HG03439 (cell line): Measurements from ENCODE around the gene ADA.
"Not testable (repeated sequence)": the region's sequence is repeated elsewhere in the genome, so short reads cannot be mapped to it uniquely, and the experiment has no call there.

Experiments used
- ATAC-seq: cut with Tn5 transposase; IDR thresholded peaks from one replicate; pipeline ENCODE4 v1.9.1; 2021; ENCODE audit warnings: mild to moderate bottlenecking, moderate library complexity; ENCODE audit not compliant: unreplicated experiment

ADA gene

GRCh38 chr20:44601236-44601671 is 50.2 kb downstream of the ADA start:
- ATAC-seq = no peak

DNA sequence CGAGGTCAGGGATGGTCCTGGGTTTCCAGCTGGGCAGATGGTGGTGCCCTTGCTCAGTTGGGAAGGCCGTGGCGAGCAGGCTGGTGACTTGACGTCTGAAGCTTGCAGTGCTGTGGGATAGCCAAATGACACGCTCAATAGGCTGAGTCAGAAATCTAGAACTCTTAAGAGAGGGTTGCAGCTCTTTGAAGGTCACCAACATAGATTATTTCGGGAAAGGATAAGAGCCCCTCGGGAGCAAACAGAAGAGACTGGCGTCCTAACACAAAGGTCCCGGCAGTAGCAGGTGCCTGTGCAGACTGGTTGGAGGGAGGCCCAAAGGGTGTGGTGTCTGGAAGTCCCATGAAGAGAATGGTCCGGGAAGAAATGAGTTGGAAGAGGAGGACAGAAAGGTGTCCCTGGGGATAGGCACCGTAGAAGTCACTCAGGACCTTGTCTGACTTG is 50.7 kb downstream of the ADA start:
- no peak for ATAC-seq

GRCh38 chr20:44600301-44600700 is 51.2 kb downstream of the ADA start:
- ATAC-seq = no peak

DNA sequence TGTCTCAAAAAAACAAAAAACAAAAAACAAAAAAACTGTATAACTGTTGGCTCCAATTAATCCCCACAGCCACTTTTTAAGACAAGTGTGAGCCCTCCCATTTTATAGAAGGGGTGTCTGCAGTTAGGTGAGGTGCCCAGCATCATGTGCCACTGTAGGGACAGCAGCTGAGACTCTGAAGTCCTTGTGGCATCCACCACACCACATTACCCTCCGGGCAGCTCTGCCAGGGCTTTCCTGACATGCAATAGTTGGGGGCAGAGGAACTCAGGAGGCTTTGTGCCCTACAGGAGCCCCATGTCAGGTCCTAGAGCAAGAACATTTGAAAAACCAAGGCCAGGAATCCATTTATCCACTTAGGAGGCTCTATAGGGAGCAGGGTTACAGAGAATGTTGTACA is 51.8 kb downstream of the ADA start:
- no peak for ATAC-seq

DNA sequence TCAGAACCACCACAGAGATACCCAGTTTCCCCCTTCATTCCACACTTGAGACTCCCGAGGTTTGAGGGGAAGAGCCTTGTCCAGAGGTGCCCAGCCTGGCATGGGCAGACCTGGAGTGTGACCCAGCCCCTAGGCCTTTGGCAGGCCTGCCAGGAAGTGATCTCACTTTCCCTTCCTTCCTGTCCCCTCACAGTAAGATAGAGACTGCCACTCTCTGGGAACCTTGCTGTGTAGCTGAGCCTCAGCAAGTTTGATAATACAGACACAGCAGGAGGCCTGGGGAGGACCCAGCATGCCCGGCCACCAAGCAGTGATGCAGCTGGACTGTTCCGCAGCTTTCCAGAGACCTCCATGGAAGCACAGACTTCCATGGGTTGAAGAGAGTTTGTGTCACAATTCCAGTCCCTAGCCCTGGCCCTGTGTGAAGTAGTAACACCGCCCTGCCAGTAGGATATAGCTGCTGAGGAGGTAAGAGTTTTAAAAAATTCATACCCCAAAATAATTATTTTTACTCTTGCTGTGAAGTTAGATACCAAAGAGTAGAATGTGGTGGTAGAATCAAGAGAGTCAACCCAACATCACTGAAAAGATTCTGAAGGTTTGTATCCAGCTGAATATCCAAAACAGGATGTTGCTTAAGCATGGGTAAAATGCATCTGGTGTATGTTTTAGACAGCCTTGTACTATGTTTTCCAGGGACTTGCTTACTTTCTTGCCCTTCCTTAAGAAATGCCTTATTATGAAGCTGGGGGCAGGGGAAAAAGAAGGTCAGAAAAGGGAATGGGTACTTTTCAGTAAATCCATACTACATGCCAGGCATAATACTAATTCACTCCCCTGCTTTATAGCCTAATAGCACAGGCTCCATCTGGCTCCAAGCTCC is 52.8 kb downstream of the ADA start:
- peak; percentile 51 for ATAC-seq

DNA sequence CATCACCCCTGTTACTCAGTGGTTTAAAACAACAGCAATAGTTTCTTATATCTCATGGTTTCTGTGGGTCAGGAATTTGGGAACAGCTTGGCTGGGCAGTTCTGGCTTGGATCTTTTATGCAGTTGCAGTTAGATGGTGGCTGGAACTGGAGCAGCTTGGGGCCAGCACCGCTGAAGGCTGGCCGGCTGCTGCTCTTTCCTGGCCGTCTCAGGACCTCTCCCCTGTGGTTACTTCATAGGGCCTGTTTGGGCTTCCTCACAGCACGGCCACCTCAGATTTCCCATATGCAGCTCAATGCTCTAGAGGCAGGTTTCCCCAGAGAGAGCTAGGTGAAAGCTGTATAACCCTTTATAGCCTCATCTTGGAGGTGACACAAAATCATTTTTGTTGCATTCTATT is 53.6 kb downstream of the ADA start:
- ATAC-seq = no peak

GRCh38 chr20:44597516-44597915 is 54.0 kb downstream of the ADA start:
- no peak for ATAC-seq

DNA sequence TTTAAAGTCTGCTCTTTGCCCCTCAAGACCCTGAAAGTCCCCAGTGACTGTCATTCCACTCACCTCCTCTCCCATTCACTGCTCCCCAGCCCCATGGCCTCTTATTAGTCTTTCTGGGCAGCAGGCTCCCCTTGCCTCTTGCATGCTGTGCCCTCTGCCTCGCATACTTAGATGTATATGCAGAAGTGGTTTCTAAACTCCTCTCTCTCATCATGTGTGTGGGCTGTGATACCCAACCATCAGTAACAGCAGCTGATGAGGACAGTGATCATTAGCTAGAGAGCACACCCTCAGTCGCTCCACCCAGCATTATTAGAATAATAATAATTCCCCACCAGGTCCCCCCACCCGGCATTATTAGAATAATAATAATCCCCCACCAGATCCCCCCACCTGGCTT is 54.6 kb downstream of the ADA start:
- ATAC-seq = no peak

DNA sequence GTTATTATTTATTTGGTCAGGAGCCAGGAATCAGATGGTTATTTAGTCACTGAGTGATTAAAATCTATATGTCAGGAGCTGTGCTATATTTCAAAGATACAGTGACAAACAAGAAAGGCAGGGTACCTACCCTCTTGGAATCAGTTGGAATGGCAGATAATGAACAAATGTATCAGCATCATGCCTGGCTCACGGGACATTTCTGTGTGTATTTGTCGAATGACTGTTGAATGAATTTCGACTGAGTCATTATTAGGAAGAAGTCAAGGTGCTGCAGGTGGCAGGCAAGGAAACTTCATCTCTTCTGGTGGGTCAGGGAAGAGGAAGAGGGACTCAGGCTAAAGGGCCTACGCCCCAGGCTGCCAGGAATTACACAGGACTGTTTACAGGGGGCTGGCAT is 55.5 kb downstream of the ADA start:
- no peak for ATAC-seq

DNA sequence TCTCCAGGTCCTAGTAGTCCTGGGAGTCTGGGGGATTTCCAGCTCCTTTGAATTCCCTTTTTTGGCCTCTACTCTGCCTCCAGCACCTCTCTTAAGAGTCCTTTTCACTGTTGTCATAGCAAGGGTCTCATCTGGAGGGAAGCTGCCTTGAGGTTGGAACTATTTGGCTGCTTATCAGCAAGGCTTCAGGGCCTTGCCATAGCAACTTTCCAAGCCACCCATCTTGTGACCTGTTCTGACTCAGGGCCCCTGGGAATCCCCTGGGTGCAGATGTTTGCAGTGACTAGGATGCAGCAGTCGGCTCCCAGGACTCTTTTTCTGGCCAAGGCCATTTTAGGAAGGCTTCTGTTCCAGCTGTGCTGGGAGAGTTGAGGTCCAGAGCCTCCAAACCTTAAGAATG is 56.8 kb downstream of the ADA start:
- no peak for ATAC-seq

- ATAC-seq = no peak
Measured at GRCh38 chr20:44593751-44594150, 57.7 kb downstream of the ADA start.

- no peak for ATAC-seq
Measured at GRCh38 chr20:44592366-44592765, 59.1 kb downstream of the ADA start.

DNA sequence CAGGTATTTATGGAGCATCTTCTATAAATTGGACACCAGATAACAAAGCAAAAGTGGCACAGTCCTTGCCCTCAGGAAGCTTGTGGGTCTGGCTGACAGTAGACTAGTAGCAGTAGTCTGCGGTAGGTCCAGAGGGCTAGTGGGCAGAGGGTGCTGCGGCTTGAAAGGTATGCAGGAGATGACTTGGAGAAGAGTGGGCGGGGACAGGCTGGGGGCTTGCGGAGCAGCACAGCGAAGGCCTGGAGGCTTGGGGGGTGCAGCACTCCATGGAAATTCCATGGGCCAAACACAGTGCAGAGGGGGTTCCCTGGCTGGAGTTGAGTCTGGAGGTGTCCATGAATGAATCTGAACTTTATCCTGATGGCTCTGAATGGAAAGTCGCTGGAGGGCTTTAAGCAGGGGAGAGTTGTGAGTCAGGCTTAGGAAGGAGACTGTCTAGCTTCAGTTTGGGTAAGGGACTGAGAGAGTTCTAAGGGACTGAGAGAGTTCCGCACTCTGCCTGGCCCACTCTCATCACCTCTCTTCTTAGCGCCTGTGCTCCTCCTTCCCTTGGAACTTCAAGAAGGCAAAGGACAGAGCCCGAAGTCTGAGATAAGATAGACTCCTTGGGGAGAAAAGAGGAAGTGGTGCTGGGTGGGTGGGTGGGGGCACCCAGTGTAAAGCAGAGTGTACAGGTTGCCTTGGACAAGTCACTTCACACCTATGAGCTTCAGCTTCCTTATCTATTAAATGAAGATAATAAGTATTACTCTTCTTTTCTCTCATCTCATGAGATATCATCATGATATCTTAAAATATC is 60.3 kb downstream of the ADA start:
- no peak for ATAC-seq

DNA sequence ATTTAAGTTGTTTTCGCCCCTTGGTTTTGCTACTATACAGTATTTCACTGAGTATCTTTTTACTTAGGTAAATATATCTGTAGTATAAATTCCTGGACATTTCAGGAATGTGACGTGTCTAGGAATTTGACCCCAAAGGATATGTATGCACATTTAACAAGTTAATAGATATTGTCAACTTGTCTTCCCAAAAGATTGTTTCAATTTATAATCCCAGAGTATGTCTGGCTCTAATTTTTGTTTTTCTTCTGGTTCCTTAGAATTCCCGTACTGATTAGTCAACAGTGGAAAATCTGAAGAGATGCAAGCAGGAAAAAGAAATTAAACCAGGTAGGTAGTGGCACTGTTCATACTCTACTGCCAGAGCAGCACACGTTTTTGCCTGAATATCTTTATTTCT is 62.0 kb downstream of the ADA start:
- no peak for ATAC-seq

DNA sequence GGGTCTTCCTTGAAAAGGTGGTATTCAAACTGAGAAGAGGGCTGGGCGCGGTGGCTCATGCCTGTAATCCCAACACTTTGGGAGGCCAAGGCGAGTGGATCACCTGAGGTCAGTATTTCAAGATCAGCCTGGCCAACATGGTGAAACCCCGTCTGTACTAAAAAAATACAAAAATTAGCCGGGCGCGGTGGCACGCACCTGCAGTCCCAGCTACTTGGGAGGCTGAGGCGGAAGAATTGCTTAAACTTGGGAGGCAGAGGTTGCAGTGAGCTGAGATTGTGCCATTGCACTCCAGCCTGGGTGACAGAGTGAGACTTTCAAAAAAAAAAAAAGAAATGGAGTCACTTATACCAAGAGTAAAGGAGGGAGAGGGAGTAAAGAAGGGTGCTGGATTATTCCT is 63.2 kb downstream of the ADA start:
- ATAC-seq = not testable (repeated sequence)

DNA sequence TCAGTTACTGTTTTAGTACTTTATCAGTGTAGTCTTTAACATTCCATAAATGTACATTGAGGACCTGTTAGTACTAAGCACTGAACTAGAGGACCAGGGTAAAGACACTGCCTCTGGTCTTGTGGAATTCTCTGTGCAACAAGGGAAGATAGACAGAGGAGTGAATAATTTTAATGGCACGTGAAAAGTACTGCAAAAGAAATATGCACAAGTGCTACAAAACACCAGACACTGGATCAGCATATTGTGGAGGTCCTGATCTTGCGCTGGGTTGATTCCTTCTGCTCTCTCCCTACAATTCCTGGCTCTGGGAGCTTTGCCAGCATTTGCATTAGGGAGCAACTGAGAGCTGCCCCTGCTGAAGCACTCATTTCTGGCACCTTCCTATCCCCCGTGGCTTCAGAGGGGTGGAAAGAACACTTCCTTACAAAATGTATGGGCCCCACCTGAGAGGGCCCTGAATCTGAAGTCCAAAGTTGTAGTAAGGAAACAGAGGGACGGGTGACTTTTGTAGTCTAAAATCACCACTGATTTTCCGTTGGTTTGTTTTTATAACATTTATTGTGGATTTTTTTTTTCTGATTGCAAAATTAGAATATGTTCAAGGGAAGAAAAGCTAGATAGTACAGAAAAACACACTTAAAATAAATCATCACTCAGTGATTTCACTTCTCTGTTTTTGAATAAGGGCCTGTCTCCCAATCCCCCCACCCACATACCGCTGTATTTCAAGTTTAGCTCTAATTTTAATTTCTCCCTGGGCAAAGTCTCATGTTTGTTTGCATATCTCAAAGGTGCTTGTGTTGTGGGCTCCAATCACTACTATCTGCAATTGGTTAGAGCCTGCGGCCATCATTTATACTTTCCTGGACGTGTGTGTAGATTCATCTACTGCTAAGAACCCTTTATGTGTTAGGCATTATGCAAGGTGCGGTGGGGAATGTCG is 64.2 kb downstream of the ADA start:
- ATAC-seq = no peak

DNA sequence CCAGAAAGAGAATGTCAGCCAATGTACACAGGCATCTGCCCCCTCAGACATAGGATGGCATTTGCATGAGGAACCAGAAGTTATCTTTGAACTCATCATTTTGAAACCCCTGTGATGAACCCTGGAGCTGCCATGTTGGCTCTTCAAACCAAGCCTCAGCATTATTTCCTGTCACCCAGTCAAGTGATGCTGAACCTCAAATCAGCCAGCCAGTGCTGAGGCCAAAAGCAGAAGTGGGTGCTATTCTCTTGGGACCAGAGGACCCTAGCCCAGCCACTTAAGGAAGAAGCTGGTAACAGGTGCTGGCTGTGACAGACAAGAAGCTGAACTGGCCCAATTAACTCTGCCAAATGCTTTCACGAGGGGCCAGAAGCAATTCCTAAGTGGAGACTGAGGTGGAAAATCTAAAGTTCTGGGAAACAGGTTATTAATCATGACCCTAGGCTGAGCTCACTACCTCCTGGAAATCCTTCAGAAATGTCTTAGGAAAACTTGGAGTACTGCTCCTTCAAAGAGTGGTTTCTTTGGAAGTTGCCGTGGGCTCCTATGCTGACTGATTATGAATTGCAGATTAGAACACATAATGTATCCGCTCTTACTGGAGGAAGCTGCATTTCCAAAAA is 65.1 kb downstream of the ADA start:
- ATAC-seq = peak; percentile 44

- ATAC-seq = no peak
Measured at GRCh38 chr20:44585057-44585963, 66.2 kb downstream of the ADA start.

- ATAC-seq = no peak
Measured at GRCh38 chr20:44584162-44584561, 67.3 kb downstream of the ADA start.
